ENCODE data around the gene ZNF629. TPM values are rescaled to one million over a fixed set of nuclear protein-coding genes. Genes with fewer than 3 reads are reported as not detected.
A peak's percentile ranks its signal among the peaks of the same experiment; 100 is the strongest.

Gene ZNF629
- polyA plus RNA-seq, 3 donors, result 0.27 to 2.0 (median 0.73) TPM

- peaks cover 58% of the 10 kb centered on the region for H3K79me2 ChIP-seq (ENCODE audit: insufficient read depth, low read length)
- no peak overlapping the region for H3K4me3 ChIP-seq (replicated peaks in 1 of 3; ENCODE audit: low read depth in 2 of 3, low read length in 3 of 3)
- no peaks in the 10 kb centered on the region for H3K9me3 ChIP-seq (replicated peaks in 1 of 2; ENCODE audit: control insufficient read depth in 1 of 2, insufficient read depth in 1 of 2, low read length in 2 of 2)
- H3K4me1 Mint-ChIP-seq, result peaks cover 31% of the 10 kb centered on the region
- peaks cover 0 to 3% (median 0%) of the 10 kb centered on the region in 3 donors for H3K27me3 Mint-ChIP-seq (ENCODE audit: low read depth in 3 of 3)
- H4K20me1 ChIP-seq (ENCODE audit: insufficient read depth, low read length), result peaks cover 21% of the 10 kb centered on the region
- WGBS (ENCODE audit: insufficient coverage), result 100% methylated on average over 9 of the region's 12 CpGs
- DNase-seq, result no peak
- peak overlapping the region in 1 of 7 donors; percentile 50 for H3K27ac Mint-ChIP-seq
- no peak overlapping the region for H3K9ac ChIP-seq (ENCODE audit: insufficient read depth, low read length, poor library complexity, severe bottlenecking)
- no peaks in the 10 kb centered on the region for H3K27me3 ChIP-seq (ENCODE audit: control insufficient read depth in 2 of 2, insufficient read depth in 2 of 2, low read length in 2 of 2)
- peaks cover 68 to 71% of the 10 kb centered on the region in 2 donors for H3K36me3 ChIP-seq (replicated peaks in 1 of 2; ENCODE audit: control insufficient read depth in 1 of 2, insufficient read depth in 2 of 2, low read length in 2 of 2)
- H3K36me3 Mint-ChIP-seq, result peaks cover 67 to 81% of the 10 kb centered on the region in 2 donors
- no peak overlapping the region for H3K4me2 ChIP-seq (replicated peaks; ENCODE audit: extremely low read depth, low read length, poor library complexity, severe bottlenecking)
- no peak overlapping the region for H3K4me3 Mint-ChIP-seq
- intact Hi-C loops (cut with micrococcal nuclease), result loop anchor here in 1 of 2 donors (5.0 to 10.0 kb wide), 3 partner anchors 42 to 160 kb away; partner anchors contain the start of genes FBRS and FBXL19
- H2AFZ ChIP-seq (ENCODE audit: insufficient read depth, low read depth, low read length, poor library complexity, severe bottlenecking), result no peak overlapping the region
- no peak overlapping the region for H3K27ac ChIP-seq (ENCODE audit: low read depth in 1 of 2, low read length in 2 of 2)
- no peaks in the 10 kb centered on the region for H3K9me3 Mint-ChIP-seq
- peaks cover 29 to 36% of the 10 kb centered on the region in 2 donors for H3K4me1 ChIP-seq (ENCODE audit: control insufficient read depth in 1 of 2, insufficient read depth in 2 of 2, low read length in 2 of 2)
- TF ChIP-seq CTCF (IDR thresholded peaks at IDR 0.05), result no peak
Observed at GRCh38 chr16:30764816-30765465, 22.1 kb downstream of the ZNF629 start.

DNA sequence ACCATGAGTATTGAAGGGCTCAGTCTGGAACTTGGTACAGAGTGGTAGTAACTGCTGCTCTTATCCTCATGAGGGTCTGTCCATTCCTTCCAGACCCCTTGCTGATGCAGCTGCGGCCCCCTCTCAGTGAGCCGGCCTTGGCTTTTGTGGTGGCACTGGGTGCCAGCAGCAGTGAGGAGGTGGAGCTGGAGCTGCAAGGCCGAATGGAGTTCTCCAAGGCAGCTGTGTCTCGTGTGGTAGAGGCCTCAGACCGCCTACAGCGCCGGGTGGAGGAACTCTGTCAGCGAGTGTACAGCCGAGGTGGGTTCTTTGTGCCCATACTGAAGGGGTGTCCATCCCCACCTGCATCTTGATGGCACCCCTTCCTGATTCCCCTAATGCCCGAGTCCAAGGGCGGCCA lies 22.9 kb downstream of the ZNF629 start:
- peaks cover 39% of the 10 kb centered on the region for H3K4me1 Mint-ChIP-seq
- no peaks in the 10 kb centered on the region for H3K27me3 ChIP-seq (ENCODE audit: control insufficient read depth in 2 of 2, insufficient read depth in 2 of 2, low read length in 2 of 2)
- H3K9me3 Mint-ChIP-seq, result no peaks in the 10 kb centered on the region
- H3K79me2 ChIP-seq (ENCODE audit: insufficient read depth, low read length), result peaks cover 59% of the 10 kb centered on the region
- no peak overlapping the region for H3K4me3 ChIP-seq (replicated peaks in 1 of 3; ENCODE audit: low read depth in 2 of 3, low read length in 3 of 3)
- peaks cover 37 to 44% of the 10 kb centered on the region in 2 donors for H3K4me1 ChIP-seq (ENCODE audit: control insufficient read depth in 1 of 2, insufficient read depth in 2 of 2, low read length in 2 of 2)
- no peaks in the 10 kb centered on the region for H3K9me3 ChIP-seq (replicated peaks in 1 of 2; ENCODE audit: control insufficient read depth in 1 of 2, insufficient read depth in 1 of 2, low read length in 2 of 2)
- H3K36me3 ChIP-seq (replicated peaks in 1 of 2; ENCODE audit: control insufficient read depth in 1 of 2, insufficient read depth in 2 of 2, low read length in 2 of 2), result peaks cover 60 to 63% of the 10 kb centered on the region in 2 donors
- H4K20me1 ChIP-seq (ENCODE audit: insufficient read depth, low read length), result peaks cover 21% of the 10 kb centered on the region
- H3K27me3 Mint-ChIP-seq (ENCODE audit: low read depth in 3 of 3), result peaks cover 0 to 5% (median 0%) of the 10 kb centered on the region in 3 donors
- TF ChIP-seq CTCF (IDR thresholded peaks at IDR 0.05), result no peak
- H3K36me3 Mint-ChIP-seq, result peaks cover 60 to 76% of the 10 kb centered on the region in 2 donors
- no peak overlapping the region for H3K27ac Mint-ChIP-seq
- no peak for DNase-seq
- H3K4me3 Mint-ChIP-seq, result no peak overlapping the region
- 99% methylated on average over 9 of the region's 11 CpGs for WGBS (ENCODE audit: insufficient coverage)
- H3K9ac ChIP-seq (ENCODE audit: insufficient read depth, low read length, poor library complexity, severe bottlenecking), result no peak overlapping the region
- intact Hi-C loops (cut with micrococcal nuclease), result loop anchor here in 1 of 2 donors (5.0 to 10.0 kb wide), 3 partner anchors 43 to 161 kb away; partner anchors contain the start of genes FBRS and FBXL19
- H2AFZ ChIP-seq (ENCODE audit: insufficient read depth, low read depth, low read length, poor library complexity, severe bottlenecking), result no peak overlapping the region
- no peak overlapping the region for H3K27ac ChIP-seq (ENCODE audit: low read depth in 1 of 2, low read length in 2 of 2)
- H3K4me2 ChIP-seq (replicated peaks; ENCODE audit: extremely low read depth, low read length, poor library complexity, severe bottlenecking), result no peak overlapping the region
